ENCODE measurements around the gene EP400.
"Not testable (repeated sequence)": the region's sequence is repeated elsewhere in the genome, so short reads cannot be mapped to it uniquely, and the experiment has no call there.

The EP400 gene

GRCh38 chr12:132094269-132094891 lies 144.6 kb downstream of the EP400 start:
- TF ChIP-seq SP1 (IDR thresholded peaks at IDR 0.05) = no peak
- TF ChIP-seq CTBP1 (IDR thresholded peaks at IDR 0.05; ENCODE audit: borderline replicate concordance) = no peak
- TF ChIP-seq TARDBP (IDR thresholded peaks at IDR 0.05) = no peak
- no peak for TF ChIP-seq FOXM1 (IDR thresholded peaks at IDR 0.05; ENCODE audit: borderline replicate concordance)
- TF ChIP-seq ZNF384 (IDR thresholded peaks at IDR 0.05) = no peak
- TF ChIP-seq PKNOX1 (IDR thresholded peaks at IDR 0.05) = no peak
- POLR2A ChIA-PET = interaction anchor here (1.2 kb wide), 1 partner anchor 20 kb away, joined by 4 read pairs; no protein-coding TSS in a partner anchor
- DNase-seq (ENCODE audit: extremely low spot score) = no peak
- CTCF ChIA-PET = no interaction called here

- POLR2A ChIA-PET = no interaction called here
Measured at GRCh38 chr12:132095520-132096409, 146.0 kb downstream of the EP400 start.

GRCh38 chr12:132099739-132100138 lies 150.0 kb downstream of the EP400 start:
- CTCF ChIA-PET = no interaction called here
- DNase-seq (ENCODE audit: extremely low spot score) = no peak
- TF ChIP-seq SUZ12 (IDR thresholded peaks at IDR 0.05) (no peak), FOXM1 (IDR thresholded peaks at IDR 0.05; ENCODE audit: borderline replicate concordance) (no peak), L3MBTL2 (conservative IDR thresholded peaks at IDR 0.05) (no peak), FOXA1 (IDR thresholded peaks at IDR 0.05) (no peak), PKNOX1 (IDR thresholded peaks at IDR 0.05) (no peak), LEF1 (IDR thresholded peaks at IDR 0.05; ENCODE audit: borderline replicate concordance) (no peak), NFRKB (IDR thresholded peaks at IDR 0.05) (no peak), CTBP1 (IDR thresholded peaks at IDR 0.05; ENCODE audit: borderline replicate concordance) (no peak)
- POLR2A ChIA-PET = no interaction called here

More at GRCh38 chr12:132095520-132096409, 146.0 kb downstream of the EP400 start:
- DNase-seq (ENCODE audit: extremely low spot score) = no peak
- CTCF ChIA-PET = no interaction called here
- TF ChIP-seq ARNT (IDR thresholded peaks at IDR 0.05) = no peak
- no peak for TF ChIP-seq L3MBTL2 (conservative IDR thresholded peaks at IDR 0.05)
- no peak for TF ChIP-seq SUZ12 (IDR thresholded peaks at IDR 0.05)

GRCh38 chr12:132100306-132101065 lies 150.7 kb downstream of the EP400 start:
- no peak for TF ChIP-seq PKNOX1 (IDR thresholded peaks at IDR 0.05)
- no peak for TF ChIP-seq LEF1 (IDR thresholded peaks at IDR 0.05; ENCODE audit: borderline replicate concordance)
- TF ChIP-seq NFRKB (IDR thresholded peaks at IDR 0.05) = no peak
- TF ChIP-seq FOXK2 (IDR thresholded peaks at IDR 0.05) = no peak
- no peak for TF ChIP-seq SUZ12 (IDR thresholded peaks at IDR 0.05)
- TF ChIP-seq ARNT (IDR thresholded peaks at IDR 0.05) = no peak
- TF ChIP-seq ELF4 (IDR thresholded peaks at IDR 0.05) = no peak
- no peak for TF ChIP-seq FOXM1 (IDR thresholded peaks at IDR 0.05; ENCODE audit: borderline replicate concordance)
- TF ChIP-seq SP1 (IDR thresholded peaks at IDR 0.05) = no peak
- no peak for TF ChIP-seq BHLHE40 (IDR thresholded peaks at IDR 0.05; ENCODE audit: borderline replicate concordance)
- TF ChIP-seq L3MBTL2 (conservative IDR thresholded peaks at IDR 0.05) = no peak
- DNase-seq (ENCODE audit: extremely low spot score) = no peak
- POLR2A ChIA-PET = no interaction called here
- CTCF ChIA-PET = no interaction called here

- TF ChIP-seq ARNT (IDR thresholded peaks at IDR 0.05) = no peak
- TF ChIP-seq PKNOX1 (IDR thresholded peaks at IDR 0.05) = no peak
- ChIA-PET CTCF (no interaction called here), POLR2A (no interaction called here)
- DNase-seq (ENCODE audit: extremely low spot score) = no peak
Measured at GRCh38 chr12:132102297-132102696, 152.6 kb downstream of the EP400 start.

- POLR2A ChIA-PET; DNase-seq (ENCODE audit: extremely low spot score); CTCF ChIA-PET: not testable (repeated sequence)
Measured at GRCh38 chr12:132103072-132103471, 153.3 kb downstream of the EP400 start.
